ENCODE measurements around the gene CCNE1.

DNA sequence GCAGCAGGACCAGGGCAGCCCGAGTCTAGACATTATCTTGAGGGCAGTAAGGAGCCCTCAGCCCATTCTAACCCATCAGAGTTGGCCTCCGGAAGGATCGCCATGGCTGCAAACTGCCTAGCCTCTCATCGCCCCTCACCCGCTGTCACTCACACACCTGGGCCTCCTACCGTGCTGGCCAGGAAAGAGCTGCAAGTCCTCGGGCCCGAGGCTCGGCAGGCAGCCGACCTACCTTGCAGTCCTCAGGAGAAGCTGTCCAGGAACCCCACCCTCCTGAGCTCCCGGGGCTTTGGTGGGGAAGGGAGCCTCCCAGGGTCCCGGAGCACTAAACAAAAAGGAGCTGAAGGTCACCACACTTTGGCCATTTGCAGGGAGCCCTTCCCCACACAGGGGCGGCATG, 46.8 kb downstream of the CCNE1 start:
- TF ChIP-seq, protein P1, sequence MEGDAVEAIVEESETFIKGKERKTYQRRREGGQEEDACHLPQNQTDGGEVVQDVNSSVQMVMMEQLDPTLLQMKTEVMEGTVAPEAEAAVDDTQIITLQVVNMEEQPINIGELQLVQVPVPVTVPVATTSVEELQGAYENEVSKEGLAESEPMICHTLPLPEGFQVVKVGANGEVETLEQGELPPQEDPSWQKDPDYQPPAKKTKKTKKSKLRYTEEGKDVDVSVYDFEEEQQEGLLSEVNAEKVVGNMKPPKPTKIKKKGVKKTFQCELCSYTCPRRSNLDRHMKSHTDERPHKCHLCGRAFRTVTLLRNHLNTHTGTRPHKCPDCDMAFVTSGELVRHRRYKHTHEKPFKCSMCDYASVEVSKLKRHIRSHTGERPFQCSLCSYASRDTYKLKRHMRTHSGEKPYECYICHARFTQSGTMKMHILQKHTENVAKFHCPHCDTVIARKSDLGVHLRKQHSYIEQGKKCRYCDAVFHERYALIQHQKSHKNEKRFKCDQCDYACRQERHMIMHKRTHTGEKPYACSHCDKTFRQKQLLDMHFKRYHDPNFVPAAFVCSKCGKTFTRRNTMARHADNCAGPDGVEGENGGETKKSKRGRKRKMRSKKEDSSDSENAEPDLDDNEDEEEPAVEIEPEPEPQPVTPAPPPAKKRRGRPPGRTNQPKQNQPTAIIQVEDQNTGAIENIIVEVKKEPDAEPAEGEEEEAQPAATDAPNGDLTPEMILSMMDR (conservative IDR thresholded peaks at IDR 0.05; ENCODE audit: low read length) = no peak
- no peak for TF ChIP-seq EZH2phosphoT487 (IDR thresholded peaks at IDR 0.05; ENCODE audit: borderline replicate concordance)
